Neural cell (in vitro differentiated cells): ENCODE measurements around the gene BTNL8. TPM values are rescaled to one million over a fixed set of nuclear protein-coding genes. Genes with fewer than 3 reads are reported as not detected.
"Not testable (repeated sequence)": the region's sequence is repeated elsewhere in the genome, so short reads cannot be mapped to it uniquely, and the experiment has no call there.

Source experiments
- H2AFZ ChIP-seq: fragments of 200-600, 300-800 bp; sonication (generic), shearing (Covaris generic); 2 replicates; pipeline ENCODE4 v1.6.0; 2014; ENCODE audit warnings: low read depth, mild to moderate bottlenecking, antibody characterized with exemption, low read length, moderate library complexity
- H3F3A ChIP-seq: fragments of 200-600 bp; shearing (Covaris generic); 2 replicates; pipeline ENCODE4 v1.6.1; 2016; ENCODE audit warnings: mild to moderate bottlenecking, moderate library complexity, mixed read lengths, antibody characterized with exemption, low read length; ENCODE audit not compliant: insufficient read depth, poor library complexity, severe bottlenecking
- H3K27ac ChIP-seq: fragments of 200-600, 300-800 bp; sonication (generic), shearing (Covaris generic); 2 replicates; pipeline ENCODE4 v1.5.1; 2014; ENCODE audit warnings: mild to moderate bottlenecking, low read length, moderate library complexity
- H3K27me3 ChIP-seq: fragments of 300-800, 200-600 bp; sonication (generic), shearing (Covaris generic); 2 replicates; pipeline ENCODE4 v1.6.0; 2014; ENCODE audit warnings: mild to moderate bottlenecking, low read depth, low read length, moderate library complexity; ENCODE audit not compliant: insufficient read depth
- H3K36me3 ChIP-seq: fragments of 300-800, 200-600 bp; sonication (generic), shearing (Covaris generic); 2 replicates; pipeline ENCODE4 v1.5.1; 2014; ENCODE audit warnings: mild to moderate bottlenecking, antibody characterized with exemption, low read length, moderate library complexity; ENCODE audit not compliant: insufficient read depth
- H3K4me2 ChIP-seq: fragments of 300-800, 200-600 bp; sonication (generic), shearing (Covaris generic); 2 replicates; pipeline ENCODE4 v1.6.0; 2014; ENCODE audit warnings: mild to moderate bottlenecking, low read length
- H3K4me3 ChIP-seq: fragments of 300-800, 200-600 bp; sonication (generic), shearing (Covaris generic); 2 replicates; pipeline ENCODE4 v1.5.1; 2014; ENCODE audit warnings: mild to moderate bottlenecking, low read length, moderate library complexity
- H3K79me2 ChIP-seq: fragments of 200-600 bp; shearing (Covaris generic); replicated peaks from 2 replicates; pipeline ENCODE4 v1.6.0; 2014; ENCODE audit warnings: mild to moderate bottlenecking, low read length, moderate library complexity; ENCODE audit not compliant: insufficient read depth
- H3K9ac ChIP-seq: fragments of 300-800, 200-600 bp; sonication (generic), shearing (Covaris generic); 2 replicates; pipeline ENCODE4 v1.6.1; 2016; ENCODE audit warnings: mild to moderate bottlenecking, low read length, mixed read lengths
- H3K9me2 ChIP-seq: fragments of 200-600 bp; shearing (Covaris generic); 2 replicates; pipeline ENCODE4 v1.6.1; 2016; ENCODE audit warnings: mild to moderate bottlenecking, low read length, mixed read lengths; ENCODE audit not compliant: insufficient read depth
- H3K9me3 ChIP-seq: fragments of 200-600, 300-800 bp; sonication (generic), shearing (Covaris generic); 2 replicates; pipeline ENCODE4 v1.6.1; 2016; ENCODE audit warnings: mild to moderate bottlenecking, mixed run types, low read length, moderate library complexity, mixed read lengths
- H4K20me1 ChIP-seq: fragments of 200-600 bp; shearing (Covaris generic); 2 replicates; pipeline ENCODE4 v1.6.1; 2016; ENCODE audit warnings: mild to moderate bottlenecking, mixed run types; ENCODE audit not compliant: insufficient read depth
- CTCF ChIP-seq: fragments of 450-650 bp; IDR thresholded peaks from 2 replicates; pipeline ENCODE4 v1.5.1; 2014; ENCODE audit warnings: antibody characterized with exemption, mild to moderate bottlenecking, moderate library complexity; ENCODE audit not compliant: poor library complexity, severe bottlenecking
- EP300 ChIP-seq: fragments of 450-650 bp; conservative IDR thresholded peaks from 2 replicates; pipeline ENCODE4 v1.6.1; 2014; ENCODE audit warnings: antibody characterized with exemption, mild to moderate bottlenecking, moderate library complexity; ENCODE audit not compliant: poor library complexity, severe bottlenecking
- EZH2 ChIP-seq: fragments of 200-600, 300-800 bp; shearing (Covaris generic), sonication (generic); IDR thresholded peaks from 2 replicates; pipeline ENCODE4 v1.6.1; 2014; ENCODE audit warnings: antibody characterized with exemption, low read length, borderline replicate concordance, mild to moderate bottlenecking; ENCODE audit not compliant: insufficient read depth, poor library complexity, severe bottlenecking
- MXI1 ChIP-seq: fragments of 450-650 bp; conservative IDR thresholded peaks from 2 replicates; pipeline ENCODE4 v1.6.1; 2014; ENCODE audit warnings: antibody characterized with exemption, mild to moderate bottlenecking; ENCODE audit not compliant: poor library complexity, severe bottlenecking
- POLR2AphosphoS5 ChIP-seq: IDR thresholded peaks from 2 replicates; pipeline ENCODE4 v1.6.1; 2012
- RAD21 ChIP-seq: fragments of 450-650 bp; conservative IDR thresholded peaks from 2 replicates; pipeline ENCODE4 v1.6.1; 2014; ENCODE audit warnings: antibody characterized with exemption, mild to moderate bottlenecking, moderate library complexity
- REST ChIP-seq: IDR thresholded peaks from 2 replicates; pipeline ENCODE4 v1.6.1; 2012; ENCODE audit warnings: borderline replicate concordance
- SMC3 ChIP-seq: fragments of 450-650 bp; conservative IDR thresholded peaks from 2 replicates; pipeline ENCODE4 v1.6.1; 2014; ENCODE audit warnings: antibody characterized with exemption, mild to moderate bottlenecking, moderate library complexity; ENCODE audit not compliant: poor library complexity
- TAF1 ChIP-seq: IDR thresholded peaks from 2 replicates; pipeline ENCODE4 v1.6.1; 2012; ENCODE audit warnings: low read depth
- polyA plus RNA-seq: library from polyadenylated mRNA; depleted of rRNA; stranded (reverse); fragments of >200 nt; gene quantifications from 2 replicates; pipeline ENCODE4 v1.2.3, GENCODE V29; 2014

The BTNL8 gene
- polyA plus RNA-seq, 1 donor from 2014 or later, result not detected

GRCh38 chr5:180874804-180875582 is 24.0 kb upstream of the BTNL8 start:
- H3K27me3 ChIP-seq, result no peaks in the 10 kb centered on the region
- TF ChIP-seq POLR2AphosphoS5, result no peak
- TF ChIP-seq EZH2, result no peak
- TF ChIP-seq MXI1, result no peak
- TF ChIP-seq REST, result no peak
- no peak for TF ChIP-seq RAD21
- no peak for TF ChIP-seq SMC3
- no peak for TF ChIP-seq TAF1
- no peak for TF ChIP-seq EP300
- TF ChIP-seq CTCF, result no peak
- no peak overlapping the region for H2AFZ ChIP-seq
- H3K4me3 ChIP-seq, result no peak overlapping the region
- H3K36me3 ChIP-seq, result no peaks in the 10 kb centered on the region
- H3K9me2 ChIP-seq, result no peaks in the 10 kb centered on the region
- H3F3A ChIP-seq, result no peaks in the 10 kb centered on the region
- no peaks in the 10 kb centered on the region for H3K9me3 ChIP-seq
- H3K27ac ChIP-seq, result no peak overlapping the region
- no peak overlapping the region for H3K9ac ChIP-seq
- no peak overlapping the region for H3K4me2 ChIP-seq
- no peaks in the 10 kb centered on the region for H3K79me2 ChIP-seq
- H4K20me1 ChIP-seq, result no peaks in the 10 kb centered on the region

- Histone ChIP-seq H3K9ac (no peak overlapping the region), H3K9me3 (no peaks in the 10 kb centered on the region), H3K9me2 (no peaks in the 10 kb centered on the region), H3K4me2 (no peak overlapping the region), H3K4me3 (no peak overlapping the region), H4K20me1 (no peaks in the 10 kb centered on the region), H3K27ac (no peak overlapping the region), H3K27me3 (no peaks in the 10 kb centered on the region), H2AFZ (no peak overlapping the region), H3K79me2 (no peaks in the 10 kb centered on the region), H3K36me3 (no peaks in the 10 kb centered on the region), H3F3A (no peaks in the 10 kb centered on the region)
- no peak for TF ChIP-seq MXI1
Measured at GRCh38 chr5:180875860-180876426, 23.0 kb upstream of the BTNL8 start.

GRCh38 chr5:180885845-180886529 is 13.0 kb upstream of the BTNL8 start:
- not testable (repeated sequence) for H2AFZ ChIP-seq, H3F3A ChIP-seq, H3K9ac ChIP-seq, H3K79me2 ChIP-seq, H3K36me3 ChIP-seq, H3K27me3 ChIP-seq, H3K4me2 ChIP-seq, H3K4me3 ChIP-seq, H3K9me3 ChIP-seq, H4K20me1 ChIP-seq, H3K27ac ChIP-seq, H3K9me2 ChIP-seq
